ENCODE results near the gene CELA2A. TPM values are rescaled to one million over a fixed set of nuclear protein-coding genes. Genes with fewer than 3 reads are reported as not detected.

The CELA2A gene
- total and polyA plus RNA-seq, 7 donors = 0.10 to 2.1 TPM; not detected in 5

- intact Hi-C loops (cut with DNase I) = no loop called here
- TF ChIP-seq, protein P1, sequence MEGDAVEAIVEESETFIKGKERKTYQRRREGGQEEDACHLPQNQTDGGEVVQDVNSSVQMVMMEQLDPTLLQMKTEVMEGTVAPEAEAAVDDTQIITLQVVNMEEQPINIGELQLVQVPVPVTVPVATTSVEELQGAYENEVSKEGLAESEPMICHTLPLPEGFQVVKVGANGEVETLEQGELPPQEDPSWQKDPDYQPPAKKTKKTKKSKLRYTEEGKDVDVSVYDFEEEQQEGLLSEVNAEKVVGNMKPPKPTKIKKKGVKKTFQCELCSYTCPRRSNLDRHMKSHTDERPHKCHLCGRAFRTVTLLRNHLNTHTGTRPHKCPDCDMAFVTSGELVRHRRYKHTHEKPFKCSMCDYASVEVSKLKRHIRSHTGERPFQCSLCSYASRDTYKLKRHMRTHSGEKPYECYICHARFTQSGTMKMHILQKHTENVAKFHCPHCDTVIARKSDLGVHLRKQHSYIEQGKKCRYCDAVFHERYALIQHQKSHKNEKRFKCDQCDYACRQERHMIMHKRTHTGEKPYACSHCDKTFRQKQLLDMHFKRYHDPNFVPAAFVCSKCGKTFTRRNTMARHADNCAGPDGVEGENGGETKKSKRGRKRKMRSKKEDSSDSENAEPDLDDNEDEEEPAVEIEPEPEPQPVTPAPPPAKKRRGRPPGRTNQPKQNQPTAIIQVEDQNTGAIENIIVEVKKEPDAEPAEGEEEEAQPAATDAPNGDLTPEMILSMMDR (IDR thresholded peaks at IDR 0.05) = no peak
Measured at GRCh38 chr1:15412843-15413242, 43.7 kb upstream of the CELA2A start.

DNA sequence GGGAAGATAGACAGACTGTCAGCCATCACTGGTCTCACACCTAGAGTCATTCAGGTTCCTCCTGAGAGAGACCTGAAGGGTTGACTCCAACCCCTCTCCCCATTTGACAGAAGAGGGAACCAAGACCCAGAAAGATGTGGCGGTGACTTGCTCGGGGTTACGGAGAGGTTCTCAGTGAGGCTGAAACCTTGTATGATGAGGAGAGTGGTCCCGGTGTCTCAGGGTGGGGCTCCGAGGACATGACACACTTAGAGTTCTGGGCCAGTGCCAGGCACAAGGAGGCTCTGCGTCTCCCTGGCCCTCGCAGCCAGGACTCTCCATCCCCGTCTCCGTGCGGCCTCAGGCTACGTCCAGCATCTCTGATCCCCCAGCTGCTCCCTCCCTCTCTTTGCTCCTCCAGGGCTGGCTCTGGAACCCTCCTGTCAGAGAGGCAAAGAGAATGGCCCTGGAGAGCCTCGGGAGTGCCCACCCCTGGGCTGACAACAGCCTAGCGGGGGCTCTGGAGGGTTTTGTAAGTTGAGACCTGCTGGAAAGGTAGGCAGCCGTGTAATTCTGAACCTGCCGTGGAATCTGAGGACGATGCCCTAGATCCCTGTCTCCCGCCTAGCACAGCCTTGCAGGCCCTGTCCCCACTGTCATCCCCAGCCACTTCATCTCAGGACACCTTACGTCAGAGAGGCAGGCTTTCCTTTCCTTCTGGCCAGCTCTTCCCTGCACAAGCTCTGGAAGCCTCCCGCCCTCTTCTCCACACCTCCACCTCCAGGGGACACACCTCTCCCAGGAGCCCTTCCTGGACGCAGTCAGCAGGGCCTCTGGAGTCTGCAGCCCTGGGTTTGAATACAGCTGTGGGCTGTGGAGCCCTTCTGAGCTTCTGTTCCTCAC, 42.7 kb upstream of the CELA2A start:
- Histone ChIP-seq H3K4me1 (no peaks in the 10 kb centered on the region), H3K4me3 (no peak overlapping the region), H3K9me3 (no peaks in the 10 kb centered on the region), H3K27ac (no peak overlapping the region), H3K36me3 (ENCODE audit: insufficient read depth in 1 of 2, low read depth in 1 of 2) (no peaks in the 10 kb centered on the region), H3K27me3 (ENCODE audit: insufficient read depth in 3 of 3, low read length in 2 of 3) (peaks cover 0 to 32% (median 9%) of the 10 kb centered on the region in 3 donors)
- no peak for ATAC-seq
- TF ChIP-seq, protein P1 (IDR thresholded peaks at IDR 0.05) = no peak
- no peak for DNase-seq
- intact Hi-C loops (cut with DNase I) = no loop called here
- 89 to 94% (median 90%) methylated on average over 19 to 20 of the region's 20 CpGs for WGBS, 3 donors

More at GRCh38 chr1:15412843-15413242, 43.7 kb upstream of the CELA2A start:
- no peak overlapping the region for H3K27ac ChIP-seq
- no peak overlapping the region for H3K4me3 ChIP-seq
- DNase-seq (no peak), ATAC-seq (no peak)
- H3K9me3 ChIP-seq = no peaks in the 10 kb centered on the region
- H3K4me1 ChIP-seq = no peaks in the 10 kb centered on the region
- 64 to 67% (median 65%) methylated on average over 11 of the region's 11 CpGs for WGBS, 3 donors
- peaks cover 0 to 32% (median 9%) of the 10 kb centered on the region in 3 donors for H3K27me3 ChIP-seq (ENCODE audit: insufficient read depth in 3 of 3, low read length in 2 of 3)
- H3K36me3 ChIP-seq (ENCODE audit: insufficient read depth in 1 of 2, low read depth in 1 of 2) = no peaks in the 10 kb centered on the region

DNA sequence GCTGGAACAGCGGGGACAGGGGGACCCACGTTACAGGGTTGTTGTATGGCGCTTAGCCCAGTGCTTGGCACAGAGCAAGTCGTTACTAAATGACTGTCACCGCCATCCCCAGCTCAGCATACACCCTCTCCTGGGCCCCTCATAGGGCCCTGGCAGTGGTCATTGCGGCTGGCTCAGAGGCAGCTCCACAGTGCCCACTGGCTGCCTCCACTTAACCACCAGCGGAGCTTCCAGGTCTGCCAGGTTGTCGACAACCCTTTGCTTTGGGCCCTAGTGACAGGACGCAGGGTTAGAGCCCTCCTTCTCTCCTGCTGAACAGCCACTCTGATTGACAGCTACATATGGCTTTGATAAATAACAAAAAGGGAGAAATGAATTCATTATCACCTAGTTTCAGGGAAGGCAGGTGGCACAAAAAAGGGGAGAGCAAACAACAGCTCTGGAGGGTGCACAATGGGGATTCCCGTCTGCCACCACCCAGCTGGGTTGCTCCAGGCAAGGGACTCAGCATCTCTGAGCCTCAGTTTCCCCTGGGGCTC, 42.0 kb upstream of the CELA2A start:
- H3K4me1 ChIP-seq = no peaks in the 10 kb centered on the region

DNA sequence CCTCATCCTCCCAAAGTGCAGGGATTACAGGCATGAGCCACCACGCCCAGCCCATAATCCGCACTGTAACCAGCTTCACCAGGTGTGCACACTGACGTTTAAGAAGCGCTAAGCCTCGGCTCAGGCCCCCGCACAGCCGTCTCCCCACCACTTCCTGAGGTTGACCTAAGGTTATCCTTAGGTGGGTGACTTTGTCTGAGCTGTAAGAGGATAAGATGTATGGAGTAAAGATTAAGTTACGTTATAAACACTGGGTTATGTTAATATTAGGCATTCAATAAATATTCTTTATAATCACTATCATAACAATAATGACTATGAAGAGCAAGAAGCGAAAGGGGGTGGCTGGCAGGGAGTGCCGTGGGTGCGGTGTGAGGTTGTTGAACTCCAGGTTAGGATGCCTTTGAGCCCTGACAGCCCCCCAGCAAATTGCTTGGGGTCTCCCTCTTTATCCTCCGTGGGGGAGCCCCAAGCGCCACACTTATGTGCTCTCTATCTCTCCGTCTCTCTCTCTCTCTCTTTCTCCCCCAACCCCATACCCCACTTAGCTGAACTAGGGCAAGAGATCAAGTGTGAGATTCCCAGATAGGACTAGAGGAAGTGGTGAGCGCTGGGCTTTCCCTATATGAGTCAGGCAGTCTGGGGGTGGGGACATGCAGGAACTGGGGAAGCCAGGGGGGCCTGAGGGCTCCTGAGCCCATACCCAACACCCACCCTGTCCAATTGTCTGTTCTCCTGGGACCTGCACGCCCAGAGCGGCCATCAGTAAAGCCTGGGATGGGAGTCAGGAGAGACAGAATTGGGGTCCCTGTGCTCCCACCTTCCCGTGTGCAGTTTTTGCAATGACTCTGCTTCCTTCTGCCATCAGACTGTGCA, 39.2 kb upstream of the CELA2A start:
- no peaks in the 10 kb centered on the region for H3K9me3 ChIP-seq
- ATAC-seq (peak in 2 of 4 donors; percentile 21 to 48), DNase-seq (no peak)
- peaks cover 0 to 3% (median 2%) of the 10 kb centered on the region in 3 donors for H3K27me3 ChIP-seq (ENCODE audit: insufficient read depth in 3 of 3, low read length in 2 of 3)
- 75 to 78% (median 77%) methylated on average over 18 of the region's 18 CpGs for WGBS, 3 donors
- no peaks in the 10 kb centered on the region for H3K36me3 ChIP-seq (ENCODE audit: insufficient read depth in 1 of 2, low read depth in 1 of 2)
- H3K4me1 ChIP-seq = no peaks in the 10 kb centered on the region
- TF ChIP-seq, protein P1 (IDR thresholded peaks at IDR 0.05) = no peak
- H3K4me3 ChIP-seq = no peak overlapping the region
- intact Hi-C loops (cut with DNase I) = no loop called here
- H3K27ac ChIP-seq = peak overlapping the region; percentile 16

More for the DNA sequence above, 42.0 kb upstream of the CELA2A start:
- Histone ChIP-seq H3K4me3 (no peak overlapping the region), H3K27me3 (ENCODE audit: insufficient read depth in 3 of 3, low read length in 2 of 3) (peaks cover 0 to 29% (median 9%) of the 10 kb centered on the region in 3 donors), H3K36me3 (ENCODE audit: insufficient read depth in 1 of 2, low read depth in 1 of 2) (no peaks in the 10 kb centered on the region), H3K9me3 (no peaks in the 10 kb centered on the region), H3K27ac (no peak overlapping the region)
- WGBS, 3 donors = 87 to 95% (median 92%) methylated on average over 10 of the region's 10 CpGs
- DNase-seq (no peak), ATAC-seq (no peak)
- intact Hi-C loops (cut with DNase I) = no loop called here
- TF ChIP-seq, protein P1 (IDR thresholded peaks at IDR 0.05) = no peak
